PC-9 (cell line): ENCODE measurements around the gene KDM4C. TPM values are rescaled to one million over a fixed set of nuclear protein-coding genes. Genes with fewer than 3 reads are reported as not detected.

Experiments
- BruUV-seq: library from RNA; stranded (reverse); fragments of 400-500 nt; replicated peaks from 2 replicates; lab custom pipeline; 2021; lab: Mats Ljungman, UMichigan
- CTCF ChIA-PET: fragments of 300-600 bp; sonication (Branson Sonifier 250); formaldehyde crosslinking; loops from one replicate; lab custom pipeline; 2022; ENCODE audit warnings: antibody characterized with exemption; lab: Charles Lee
- POLR2A ChIA-PET: fragments of 300-600 bp; sonication (Branson Sonifier 250); formaldehyde crosslinking; loops from one replicate; lab custom pipeline; 2022; ENCODE audit warnings: antibody characterized with exemption; ENCODE audit not compliant: unreplicated experiment; lab: Charles Lee
- DNase-seq, 2 experiments: peaks; one replicate each; pipeline versions ENCODE4 v3.0.0 to v3.0.0-alpha.2; 2015 to 2022; ENCODE audit warnings: mixed read lengths in 1 of 2
- H2AFZ ChIP-seq: fragments of 200-600 bp; sonication (generic); 2 replicates; pipeline ENCODE4 v1.8.1; 2017; ENCODE audit warnings: antibody characterized with exemption
- H3F3A ChIP-seq: fragments of 200-600 bp; sonication (generic); 2 replicates; pipeline ENCODE4 v1.8.1; 2017; ENCODE audit warnings: antibody characterized with exemption, mild to moderate bottlenecking, low read depth; ENCODE audit not compliant: insufficient read depth
- H3K27ac ChIP-seq: fragments of 200-600 bp; sonication (generic); 2 replicates; pipeline ENCODE4 v1.6.1; 2016; ENCODE audit warnings: mixed run types
- H3K27me3 ChIP-seq: fragments of 200-600 bp; sonication (generic); 2 replicates; pipeline ENCODE4 v1.6.1; 2016; ENCODE audit warnings: low read depth, mixed run types; ENCODE audit not compliant: insufficient read depth
- H3K36me3 ChIP-seq: fragments of 200-600 bp; sonication (generic); 2 replicates; pipeline ENCODE4 v1.6.1; 2016; ENCODE audit warnings: low read depth, mixed run types
- H3K4me1 ChIP-seq: fragments of 200-600 bp; sonication (generic); replicated peaks from 2 replicates; pipeline ENCODE4 v1.6.1; 2016; ENCODE audit warnings: mixed run types; ENCODE audit not compliant: insufficient read depth
- H3K4me2 ChIP-seq: fragments of 200-600 bp; sonication (generic); 2 replicates; pipeline ENCODE4 v1.6.1; 2017; ENCODE audit warnings: mixed run types
- H3K4me3 ChIP-seq: fragments of 200-600 bp; sonication (generic); 2 replicates; pipeline ENCODE4 v1.6.1; 2016; ENCODE audit warnings: mixed run types
- H3K79me2 ChIP-seq: fragments of 200-600 bp; sonication (generic); 2 replicates; pipeline ENCODE4 v1.6.1; 2017; ENCODE audit warnings: low read depth, mixed run types
- H3K9me2 ChIP-seq: fragments of 200-600 bp; sonication (generic); 2 replicates; pipeline ENCODE4 v1.8.1; 2017; ENCODE audit warnings: mild to moderate bottlenecking; ENCODE audit not compliant: insufficient read depth
- H3K9me3 ChIP-seq: fragments of 200-600 bp; sonication (generic); 2 replicates; pipeline ENCODE4 v1.8.1; 2016; ENCODE audit warnings: low read depth; ENCODE audit not compliant: insufficient read depth
- H4K20me1 ChIP-seq: fragments of 200-600 bp; sonication (generic); 2 replicates; pipeline ENCODE4 v1.8.1; 2017; ENCODE audit not compliant: insufficient read depth
- CTCF ChIP-seq: fragments of 200-600 bp; sonication (generic); conservative IDR thresholded peaks from 2 replicates; pipeline ENCODE4 v1.6.1; 2017; ENCODE audit warnings: mixed run types, antibody characterized with exemption, mild to moderate bottlenecking, moderate library complexity
- EZH2 ChIP-seq: fragments of 200-600 bp; sonication (generic); IDR thresholded peaks from 2 replicates; pipeline ENCODE4 v1.8.0; 2017; ENCODE audit warnings: antibody characterized with exemption, low read depth
- intact Hi-C: fragments of 100-400 bp; cut with micrococcal nuclease; formaldehyde crosslinking; loops from one replicate; pipeline ENCODE4 v1.10.0; 2022; ENCODE audit not compliant: unreplicated experiment
- total RNA-seq: library from RNA; stranded (reverse); gene quantifications from 2 replicates; pipeline ENCODE4 v1.2.3, GENCODE V29; 2021

KDM4C gene
- total RNA-seq, 1 experiment from 2014 or later, result 12.9 TPM

GRCh38 chr9:7037176-7037575 lies 279.4 kb downstream of the KDM4C start:
- TF ChIP-seq CTCF (no peak), EZH2 (no peak)
- Histone ChIP-seq H3K36me3 (no peaks in the 10 kb centered on the region), H3K4me1 (no peaks in the 10 kb centered on the region), H2AFZ (no peak overlapping the region), H3K79me2 (no peaks in the 10 kb centered on the region), H3F3A (no peaks in the 10 kb centered on the region), H3K27ac (no peak overlapping the region), H3K4me3 (no peak overlapping the region), H3K9me3 (no peaks in the 10 kb centered on the region), H3K9me2 (no peaks in the 10 kb centered on the region), H3K4me2 (no peak overlapping the region), H4K20me1 (no peaks in the 10 kb centered on the region), H3K27me3 (no peaks in the 10 kb centered on the region)
- ChIA-PET CTCF (no interaction called here), POLR2A (no interaction called here)
- intact Hi-C loops, result no loop called here
- DNase-seq, result no peak
- BruUV-seq, result no TSS peak

- no TSS peak for BruUV-seq
- no peaks in the 10 kb centered on the region for H3K79me2 ChIP-seq
- H3K9me3 ChIP-seq, result no peaks in the 10 kb centered on the region
- no peaks in the 10 kb centered on the region for H3F3A ChIP-seq
- no peak for DNase-seq
- H3K36me3 ChIP-seq, result no peaks in the 10 kb centered on the region
- no peaks in the 10 kb centered on the region for H3K4me1 ChIP-seq
- no peak overlapping the region for H3K4me2 ChIP-seq
- H3K4me3 ChIP-seq, result no peak overlapping the region
- no peaks in the 10 kb centered on the region for H4K20me1 ChIP-seq
- CTCF ChIA-PET, result no interaction called here
- intact Hi-C loops, result no loop called here
- TF ChIP-seq CTCF (no peak), EZH2 (no peak)
- H2AFZ ChIP-seq, result no peak overlapping the region
- no peaks in the 10 kb centered on the region for H3K9me2 ChIP-seq
- no peak overlapping the region for H3K27ac ChIP-seq
- POLR2A ChIA-PET, result no interaction called here
- H3K27me3 ChIP-seq, result no peaks in the 10 kb centered on the region
Observed at GRCh38 chr9:7042124-7042523, 284.4 kb downstream of the KDM4C start.

- H3K9me2 ChIP-seq, result no peaks in the 10 kb centered on the region
- no peaks in the 10 kb centered on the region for H3K27me3 ChIP-seq
- ChIA-PET CTCF (no interaction called here), POLR2A (no interaction called here)
- H3K4me1 ChIP-seq, result no peaks in the 10 kb centered on the region
- H3K79me2 ChIP-seq, result no peaks in the 10 kb centered on the region
- H3K36me3 ChIP-seq, result no peaks in the 10 kb centered on the region
- no peaks in the 10 kb centered on the region for H3F3A ChIP-seq
- H3K4me2 ChIP-seq, result no peak overlapping the region
- no TSS peak for BruUV-seq
- DNase-seq, result no peak
- H2AFZ ChIP-seq, result no peak overlapping the region
- no peak for TF ChIP-seq EZH2
- TF ChIP-seq CTCF, result no peak
- no peaks in the 10 kb centered on the region for H4K20me1 ChIP-seq
- H3K27ac ChIP-seq, result no peak overlapping the region
- no peak overlapping the region for H3K4me3 ChIP-seq
- intact Hi-C loops, result no loop called here
- no peaks in the 10 kb centered on the region for H3K9me3 ChIP-seq
Observed at GRCh38 chr9:7045361-7045760, 287.6 kb downstream of the KDM4C start.
